K562 (cell line): Measurements from ENCODE around the gene RHBDF2. TPM values are rescaled to one million over a fixed set of nuclear protein-coding genes. Genes with fewer than 3 reads are reported as not detected.

ENCODE experiments used
- ATAC-seq: fragments of 200-7000 bp; cut with Tn5 transposase; 3 replicates; pipeline ENCODE4 v1.9.1; 2020; ENCODE audit warnings: moderate library complexity
- BruUV-seq: library from RNA; stranded (reverse); fragments of 400-500 nt; replicated peaks from 2 replicates; lab custom pipeline; 2021; lab: Mats Ljungman, UMichigan
- CTCF ChIA-PET: fragments of 300-600 bp; formaldehyde crosslinking; extraction: SDS; loops from one replicate; lab custom pipeline; 2021; ENCODE audit warnings: low intra/inter-chr PET ratio; lab: Yijun Ruan, JAX
- POLR2A ChIA-PET: fragments of 300-600, 350-650 bp; sonication (Branson Sonifier 250); formaldehyde crosslinking; extraction: SDS; loops from one replicate; lab custom pipeline; 2021; ENCODE audit warnings: antibody characterized with exemption, inconsistent platforms; lab: Yijun Ruan, JAX
- DNase-seq, 4 experiments: peaks; one replicate each; pipeline versions ENCODE4 v3.0.0 to v3.0.0-alpha.2; 2011 to 2018; ENCODE audit warnings: low spot score in 3 of 4, mixed read lengths in 3 of 4; ENCODE audit errors: extremely low read depth in 1 of 4
- FAIRE-seq: peaks from 2 replicates; lab custom pipeline; 2011; peaks lifted over from hg19 to GRCh38; lab: Jason Lieb, UNC
- H2AFZ ChIP-seq: 2 replicates; pipeline ENCODE4 v1.6.0; 2011; ENCODE audit warnings: low read depth, low read length, control low read depth, inconsistent platforms
- H3K27ac ChIP-seq: fragments of 200-600 bp; 3 replicates; pipeline ENCODE4 v1.8.0; 2011; ENCODE audit warnings: low read depth, mild to moderate bottlenecking, control low read depth, inconsistent platforms, low read length, moderate library complexity, mixed read lengths; ENCODE audit errors: extremely low read depth
- H3K27me3 ChIP-seq, 2 experiments: fragments of 300-600 bp in 1 of 2; 2 replicates in 1 of 2; 3 replicates in 1 of 2; pipeline versions ENCODE4 v1.6.0 to v1.8.0; 2011; ENCODE audit warnings: inconsistent platforms in 2 of 2, low read length in 2 of 2, mild to moderate bottlenecking in 1 of 2, mixed read lengths in 1 of 2, moderate library complexity in 1 of 2; ENCODE audit not compliant: control insufficient read depth in 2 of 2, insufficient read depth in 2 of 2
- H3K36me3 ChIP-seq: fragments of 300-600 bp; 3 replicates; pipeline ENCODE4 v1.8.0; 2011; ENCODE audit warnings: mild to moderate bottlenecking, low read length, inconsistent platforms; ENCODE audit not compliant: control insufficient read depth, insufficient read depth
- H3K4me1 ChIP-seq, 2 experiments: fragments of 200-600 bp in 1 of 2; replicated peaks in 1 of 2; 2 replicates in 1 of 2; 3 replicates in 1 of 2; pipeline versions ENCODE4 v1.5.1 to v1.8.0; 2011; ENCODE audit warnings: inconsistent platforms in 2 of 2, low read length in 2 of 2, mild to moderate bottlenecking in 1 of 2, mixed read lengths in 1 of 2, moderate library complexity in 1 of 2; ENCODE audit not compliant: control insufficient read depth in 2 of 2, insufficient read depth in 2 of 2
- H3K4me2 ChIP-seq: 2 replicates; pipeline ENCODE4 v1.6.1; 2011; ENCODE audit warnings: low read length, control low read depth, inconsistent platforms, mixed read lengths; ENCODE audit not compliant: insufficient read depth
- H3K4me3 ChIP-seq: fragments of 200-600 bp; sonication (generic), shearing (Covaris generic); 2 replicates; pipeline ENCODE4 v1.5.1; 2016; ENCODE audit warnings: control low read depth, inconsistent platforms
- H3K79me2 ChIP-seq: fragments of 200-600 bp; 3 replicates; pipeline ENCODE4 v1.8.0; 2011; ENCODE audit warnings: low read length, inconsistent platforms; ENCODE audit not compliant: control insufficient read depth, insufficient read depth
- H3K9ac ChIP-seq, 2 experiments: 2 replicates each; pipeline versions ENCODE4 v1.6.0 to v1.6.1; 2011; ENCODE audit warnings: low read depth in 2 of 2, low read length in 2 of 2, control low read depth in 1 of 2, inconsistent platforms in 1 of 2, mild to moderate bottlenecking in 1 of 2, mixed read lengths in 1 of 2; ENCODE audit not compliant: insufficient read depth in 1 of 2
- H3K9me1 ChIP-seq: one replicate; pipeline ENCODE4 v1.6.0; 2011; ENCODE audit warnings: inconsistent platforms, mild to moderate bottlenecking, low read length, moderate library complexity; ENCODE audit not compliant: control insufficient read depth, insufficient read depth
- H3K9me3 ChIP-seq: replicated peaks from 2 replicates; pipeline ENCODE4 v1.5.1; 2011; ENCODE audit warnings: low read depth, low read length, inconsistent platforms; ENCODE audit not compliant: control insufficient read depth, insufficient read depth
- H4K20me1 ChIP-seq: replicated peaks from 2 replicates; pipeline ENCODE4 v1.6.1; 2011; ENCODE audit warnings: low read length, inconsistent platforms, mixed read lengths; ENCODE audit not compliant: control insufficient read depth, insufficient read depth
- ARID2 ChIP-seq: fragments of 450-650 bp; IDR thresholded peaks from 2 replicates; pipeline ENCODE4 v1.6.1; 2017; ENCODE audit warnings: antibody characterized with exemption, mild to moderate bottlenecking
- BCOR ChIP-seq: fragments of 450-650 bp; IDR thresholded peaks from 2 replicates; pipeline ENCODE4 v1.6.1; 2016
- GABPB2 ChIP-seq: fragments of 250-450 bp; sonication (Bioruptor Pico); conservative IDR thresholded peaks from 2 replicates; pipeline ENCODE4 v1.5.1; 2021; ENCODE audit warnings: mild to moderate bottlenecking
- GATAD2A ChIP-seq: fragments of 450-650 bp; IDR thresholded peaks from 2 replicates; pipeline ENCODE4 v1.6.1; 2017
- HIVEP1 ChIP-seq: fragments of 250-450 bp; sonication (Bioruptor Pico); IDR thresholded peaks from 2 replicates; pipeline ENCODE4 v1.4.0; 2020; ENCODE audit warnings: mild to moderate bottlenecking
- HNRNPLL ChIP-seq: fragments of 200-400 bp; formaldehyde crosslinking; IDR thresholded peaks from 2 replicates; pipeline ENCODE4 v1.6.1; 2017; ENCODE audit warnings: low read length, low read depth, mild to moderate bottlenecking; ENCODE audit not compliant: poor library complexity, severe bottlenecking
- KAT7 ChIP-seq: sonication (generic); formaldehyde crosslinking; IDR thresholded peaks from 2 replicates; pipeline ENCODE4 v1.8.0; 2022; ENCODE audit warnings: missing genetic modification reagents, mild to moderate bottlenecking, borderline replicate concordance
- MYC ChIP-seq, 2 experiments: fragments of 250-450 bp in 1 of 2; sonication (Bioruptor Pico) in 1 of 2; IDR thresholded peaks; 2 replicates each; pipeline versions ENCODE4 v1.5.1 to v1.6.1; 2012 to 2021; ENCODE audit warnings: low read depth in 2 of 2, borderline replicate concordance in 1 of 2, improper control_type of control experiment in 1 of 2, low read length in 1 of 2, mild to moderate bottlenecking in 1 of 2, moderate library complexity in 1 of 2
- NFE2 ChIP-seq: IDR thresholded peaks from 2 replicates; pipeline ENCODE4 v1.6.1; 2014; ENCODE audit warnings: antibody characterized with exemption, low read depth
- RB1 ChIP-seq: fragments of 450-650 bp; IDR thresholded peaks from 2 replicates; pipeline ENCODE4 v1.6.1; 2017; ENCODE audit warnings: low read depth, mild to moderate bottlenecking
- SP2 ChIP-seq: IDR thresholded peaks from 2 replicates; pipeline ENCODE4 v1.6.1; 2011; ENCODE audit warnings: mild to moderate bottlenecking, low read depth, low read length, moderate library complexity; ENCODE audit not compliant: poor library complexity, severe bottlenecking; ENCODE audit errors: extremely low read depth
- U2AF2 ChIP-seq: fragments of 200-400 bp; formaldehyde crosslinking; optimal IDR thresholded peaks from 2 replicates; pipeline ENCODE3; 2017; ENCODE audit warnings: low read depth, mild to moderate bottlenecking, low read length
- ZNF165 ChIP-seq: fragments of 250-450 bp; sonication (Bioruptor Pico); IDR thresholded peaks from 2 replicates; pipeline ENCODE4 v1.4.0; 2020; ENCODE audit warnings: borderline replicate concordance
- ZNF444 ChIP-seq: fragments of 250-450 bp; sonication (Bioruptor Pico); IDR thresholded peaks from 2 replicates; pipeline ENCODE4 v1.4.0; 2020; ENCODE audit warnings: mild to moderate bottlenecking, moderate library complexity
- ZNF445 ChIP-seq: fragments of 250-450 bp; sonication (Bioruptor Pico); IDR thresholded peaks from 2 replicates; pipeline ENCODE4 v1.4.0; 2020; ENCODE audit warnings: low read depth, mild to moderate bottlenecking, moderate library complexity
- ZNF586 ChIP-seq: fragments of 450-650 bp; formaldehyde crosslinking; conservative IDR thresholded peaks from 2 replicates; pipeline ENCODE4 v1.4.0; 2020; ENCODE audit warnings: mild to moderate bottlenecking, moderate library complexity
- WGBS: fragments of 100-300 bp; shearing (Covaris generic); methylation state at CpG from one replicate; pipeline ENCODE4 v1.1.6; 2016; ENCODE audit warnings: low coverage, mixed read lengths; ENCODE audit not compliant: insufficient coverage; ENCODE audit errors: missing lambda C conversion rate; 5-methylcytosine and 5-hydroxymethylcytosine counted together
- in situ Hi-C: fragments of 300-500 bp; cut with MboI; formaldehyde crosslinking; loops from 4 replicates; pipeline ENCODE4 v1.15.0; 2018; ENCODE audit warnings: inconsistent platforms, mixed read lengths
- intact Hi-C: fragments of 100-400 bp; cut with micrococcal nuclease; formaldehyde crosslinking; loops from 2 replicates; pipeline ENCODE4 v1.14.2; 2022
- polyA plus RNA-seq, 8 experiments: library from polyadenylated mRNA; depleted of rRNA in 4 of 8; stranded (reverse) in 5 of 8; unstranded in 3 of 8; fragments of >200 nt; fragmentation: Nextera tagmentation in 2 of 8; fragmentation: Illumina TruSeq in 1 of 8; extraction: Ambion mirVana in 2 of 8; extraction: Trizol in 1 of 8; gene quantifications; 2 replicates each; pipeline versions ENCODE4 v1.2.1 to v1.2.3, GENCODE V29; 2011 to 2014; ENCODE audit warnings: inconsistent platforms in 1 of 8, missing spikeins in 1 of 8
- total RNA-seq, 7 experiments: library from RNA; depleted of rRNA in 6 of 7; stranded (reverse); fragments of >200 nt in 6 of 7; fragmentation: Illumina TruSeq in 2 of 7; extraction: Trizol in 2 of 7; gene quantifications; 2 replicates each; pipeline versions ENCODE4 v1.2.1 to v1.2.3, GENCODE V29; 2011 to 2021; ENCODE audit warnings: low replicate concordance in 1 of 7
- TF ChIP-seq, protein P1 (sequence below), 2 experiments: fragments of 450-650 bp in 1 of 2; IDR thresholded peaks; 2 replicates each; pipeline ENCODE4 v1.6.1; 2011 to 2017; ENCODE audit warnings: low read depth in 2 of 2, antibody characterized with exemption in 1 of 2, borderline replicate concordance in 1 of 2, low read length in 1 of 2, mild to moderate bottlenecking in 1 of 2, mixed read lengths in 1 of 2; ENCODE audit not compliant: control insufficient read depth in 1 of 2

Gene RHBDF2
- total and polyA plus RNA-seq, 9 of the 15 experiments (the other 6 are each of a cell fraction or from before 2014, with no cell fraction given), result 0.04 to 2.8 (median 1.1) TPM

DNA sequence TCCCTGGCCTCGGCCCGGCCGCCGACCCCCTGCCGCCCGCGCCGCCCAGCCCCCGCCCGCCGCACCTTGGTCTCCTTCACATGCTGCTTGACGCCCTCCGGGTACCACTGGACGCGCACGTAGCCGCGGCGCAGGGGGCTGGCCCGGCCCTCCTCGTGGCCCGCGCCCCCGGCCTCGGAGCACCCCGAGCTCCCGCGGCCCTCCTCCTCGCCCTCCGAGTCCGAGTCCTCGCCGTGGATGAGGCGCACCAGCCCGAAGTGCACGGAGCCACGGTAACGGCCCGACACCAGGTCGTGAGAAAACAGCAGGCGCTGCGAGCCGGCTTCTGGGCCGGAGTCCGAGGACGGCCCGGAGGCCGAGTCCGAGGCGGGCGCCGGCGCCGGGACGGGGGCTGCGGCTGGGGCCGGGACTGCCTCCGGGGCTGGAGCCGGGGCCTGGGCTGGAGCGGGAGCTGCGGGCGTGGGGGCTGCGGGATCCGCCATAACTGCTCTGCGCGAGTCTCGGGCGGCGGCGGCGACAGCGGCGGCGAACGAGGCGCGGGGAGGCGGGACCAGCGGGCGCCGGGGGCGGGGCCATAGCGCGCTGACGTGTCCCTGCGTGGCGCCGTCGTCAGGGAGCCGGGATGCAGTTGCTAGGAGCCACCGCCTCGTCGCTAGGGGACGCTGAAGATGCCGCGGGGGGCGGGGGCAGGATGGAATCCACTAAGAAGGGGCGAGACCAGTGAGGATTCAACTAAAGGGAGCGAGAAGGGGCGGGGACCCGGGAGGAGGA lies 48.4 kb downstream of the RHBDF2 start, which contains the start of gene UBE2O (continued):
- no peak for TF ChIP-seq ZNF586 (CRISPR knock-in tag)

DNA sequence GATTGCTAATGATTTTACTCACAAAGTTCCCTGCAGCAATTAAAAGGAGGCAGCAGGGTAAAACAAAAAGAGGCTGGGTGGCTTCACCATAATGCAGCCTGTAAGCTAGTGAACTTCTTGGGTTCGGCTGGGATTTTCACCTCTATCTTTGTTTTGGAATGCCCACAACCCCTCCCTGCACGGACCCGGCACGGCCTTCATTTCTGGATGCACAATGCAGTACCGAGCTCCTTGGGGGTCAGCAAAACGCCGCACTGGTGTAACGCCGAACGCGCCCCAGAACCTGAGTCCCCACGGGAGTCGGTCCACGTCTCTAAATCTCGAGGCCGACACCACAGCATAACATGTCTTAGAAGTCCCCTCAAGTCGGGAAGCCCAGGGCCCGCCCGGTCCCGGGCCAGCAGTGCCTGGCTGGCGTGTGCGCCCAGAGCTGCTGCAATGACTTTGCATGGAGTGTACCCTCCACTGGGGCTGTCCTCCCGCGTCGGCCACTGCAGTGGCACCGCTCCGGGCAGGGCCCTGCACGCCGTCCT lies 49.0 kb downstream of the RHBDF2 start:
- Histone ChIP-seq H3K9me1 (no peaks in the 10 kb centered on the region), H3K9ac (peak overlapping the region; percentile 81 to 88), H4K20me1 (peaks cover 29% of the 10 kb centered on the region), H3K9me3 (no peaks in the 10 kb centered on the region), H3K27ac (peak overlapping the region; percentile 83; the same call in 1 of the 3 replicates), H3K4me3 (peak overlapping the region; percentile 97), H2AFZ (no peak overlapping the region), H3K36me3 (0 out of 3 replicates have a peak, but pooled peaks cover 4% of the 10 kb centered on the region), H3K4me1 (peaks cover 14 to 17% of the 10 kb centered on the region in 2 experiments; a peak in 4 of 5 replicates), H3K79me2 (peaks cover 57% of the 10 kb centered on the region), H3K4me2 (peak overlapping the region; percentile 81), H3K27me3 (no peaks in the 10 kb centered on the region)
- intact Hi-C loops, result loop anchor here (2.0 kb wide), 1 partner anchor 45 kb away; no protein-coding TSS in a partner anchor
- in situ Hi-C loops, result no loop called here
- DNase-seq (peak in 1 of 4 experiments; percentile 42), ATAC-seq (peak; percentile 78), FAIRE-seq (no peak)
- under 1% methylated on average over 22 of the region's 29 CpGs for WGBS
- CTCF ChIA-PET, result interaction anchor here (0.8 kb wide), 1 partner anchor 149 kb away, joined by 3 read pairs; no protein-coding TSS in a partner anchor
- POLR2A ChIA-PET, result interaction anchor here (0.6 to 3.0 kb wide), 5 partner anchors 8 to 62 kb away, joined by 3 to 9 read pairs (median 4); no protein-coding TSS in a partner anchor
- no TSS peak for BruUV-seq
- TF ChIP-seq BCOR (no peak), HIVEP1 (no peak), HNRNPLL (peak; percentile 7), NFE2 (0 out of 2 replicates have a peak, but pooled peaks have one; percentile 9), ZNF445 (CRISPR knock-in tag) (no peak), MYC (IDR thresholded peaks at IDR 0.05; ENCODE audit: low read depth, low read length) (0 out of 2 replicates have a peak, but pooled peaks have one; percentile 5), MYC (CRISPR knock-in tag; IDR thresholded peaks at IDR 0.05; ENCODE audit: borderline replicate concordance, low read depth) (no peak), U2AF2 (no peak), SP2 (no peak), ZNF165 (CRISPR knock-in tag) (no peak), ARID2 (no peak), KAT7 (CRISPR knock-in tag) (no peak), GABPB2 (CRISPR knock-in tag) (no peak), GATAD2A (no peak), RB1 (no peak), ZNF444 (no peak)
- TF ChIP-seq, protein P1, sequence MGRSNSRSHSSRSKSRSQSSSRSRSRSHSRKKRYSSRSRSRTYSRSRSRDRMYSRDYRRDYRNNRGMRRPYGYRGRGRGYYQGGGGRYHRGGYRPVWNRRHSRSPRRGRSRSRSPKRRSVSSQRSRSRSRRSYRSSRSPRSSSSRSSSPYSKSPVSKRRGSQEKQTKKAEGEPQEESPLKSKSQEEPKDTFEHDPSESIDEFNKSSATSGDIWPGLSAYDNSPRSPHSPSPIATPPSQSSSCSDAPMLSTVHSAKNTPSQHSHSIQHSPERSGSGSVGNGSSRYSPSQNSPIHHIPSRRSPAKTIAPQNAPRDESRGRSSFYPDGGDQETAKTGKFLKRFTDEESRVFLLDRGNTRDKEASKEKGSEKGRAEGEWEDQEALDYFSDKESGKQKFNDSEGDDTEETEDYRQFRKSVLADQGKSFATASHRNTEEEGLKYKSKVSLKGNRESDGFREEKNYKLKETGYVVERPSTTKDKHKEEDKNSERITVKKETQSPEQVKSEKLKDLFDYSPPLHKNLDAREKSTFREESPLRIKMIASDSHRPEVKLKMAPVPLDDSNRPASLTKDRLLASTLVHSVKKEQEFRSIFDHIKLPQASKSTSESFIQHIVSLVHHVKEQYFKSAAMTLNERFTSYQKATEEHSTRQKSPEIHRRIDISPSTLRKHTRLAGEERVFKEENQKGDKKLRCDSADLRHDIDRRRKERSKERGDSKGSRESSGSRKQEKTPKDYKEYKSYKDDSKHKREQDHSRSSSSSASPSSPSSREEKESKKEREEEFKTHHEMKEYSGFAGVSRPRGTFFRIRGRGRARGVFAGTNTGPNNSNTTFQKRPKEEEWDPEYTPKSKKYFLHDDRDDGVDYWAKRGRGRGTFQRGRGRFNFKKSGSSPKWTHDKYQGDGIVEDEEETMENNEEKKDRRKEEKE (IDR thresholded peaks at IDR 0.05; ENCODE audit: borderline replicate concordance in 1 of 2, control insufficient read depth in 1 of 2, low read depth in 2 of 2, low read length in 1 of 2), result no peak
